Measurements from ENCODE around the gene RCOR1. TPM values are rescaled to one million over a fixed set of nuclear protein-coding genes. Genes with fewer than 3 reads are reported as not detected.

The RCOR1 gene
- total RNA-seq, 1 experiment from 2014 or later: 102 TPM

DNA sequence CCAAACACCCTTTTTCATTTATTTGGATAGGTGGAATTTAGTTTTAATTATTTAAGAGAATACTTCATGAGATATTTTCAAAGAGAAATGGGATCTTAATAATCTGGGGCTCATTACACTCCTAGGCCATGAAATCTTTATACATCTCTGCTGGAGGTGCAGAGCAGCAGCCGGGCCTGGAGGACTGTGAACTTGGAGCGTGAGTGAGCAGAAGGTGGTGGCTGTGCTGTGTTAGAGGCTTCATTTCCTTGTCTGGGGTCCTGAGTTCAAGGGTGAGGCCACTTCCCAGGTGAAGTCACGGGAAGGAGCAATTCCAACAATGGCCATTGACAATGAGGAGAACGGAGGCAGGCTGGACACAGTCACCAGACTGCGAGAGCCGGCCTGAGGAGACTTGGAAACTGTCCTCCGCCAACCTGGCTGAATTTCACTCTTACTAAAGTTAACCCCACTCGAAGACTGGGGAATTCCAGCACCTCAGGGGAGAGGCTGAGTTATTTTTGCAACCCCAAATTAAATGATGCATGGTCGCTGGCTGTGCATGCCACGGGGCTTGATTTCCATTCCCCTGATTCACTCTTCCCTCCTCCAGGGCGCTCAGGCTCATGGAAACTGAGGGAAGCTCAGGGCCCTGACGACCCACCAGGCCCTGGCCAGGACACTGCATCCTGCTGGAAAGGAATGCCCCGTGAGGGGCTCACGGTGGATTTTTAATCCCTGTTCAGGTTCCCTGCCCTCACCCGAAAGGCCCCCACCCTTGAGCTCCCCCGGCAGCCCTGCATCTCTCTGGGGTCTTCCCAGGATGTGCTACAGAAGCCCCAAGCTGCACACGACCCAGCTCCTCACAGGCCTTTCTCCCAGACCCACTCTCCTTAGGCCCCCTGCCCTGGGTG is 162.2 kb downstream of the RCOR1 start:
- no peak for DNase-seq (ENCODE audit: low spot score)
- BruUV-seq (replicated peaks): no TSS peak
- CTCF ChIA-PET: no interaction called here

GRCh38 chr14:102757646-102758045 is 165.2 kb downstream of the RCOR1 start:
- POLR2A ChIA-PET (ENCODE audit: low non-redundant PET): no interaction called here
- no peak for TF ChIP-seq CTCF (conservative IDR thresholded peaks at IDR 0.05; ENCODE audit: low read depth, low read length)
- TF ChIP-seq EZH2 (IDR thresholded peaks at IDR 0.05; ENCODE audit: borderline replicate concordance, low read depth, low read length, poor library complexity, severe bottlenecking): no peak
- CTCF ChIA-PET: interaction anchor here (0.6 kb wide), 1 partner anchor 634 kb away, joined by 3 read pairs; no protein-coding TSS in a partner anchor
- Histone ChIP-seq H3K27me3 (replicated peaks; ENCODE audit: insufficient read depth, low read depth, low read length, poor library complexity) (no peaks in the 10 kb centered on the region), H3K9me3 (ENCODE audit: low read depth, low read length, poor library complexity, severe bottlenecking) (no peaks in the 10 kb centered on the region), H3K36me3 (ENCODE audit: insufficient read depth, low read length, poor library complexity, severe bottlenecking) (no peaks in the 10 kb centered on the region), H3K4me1 (ENCODE audit: insufficient read depth, low read length, poor library complexity, severe bottlenecking) (peaks cover 16% of the 10 kb centered on the region), H3K4me3 (ENCODE audit: low read depth, low read length, poor library complexity, severe bottlenecking) (no peak overlapping the region), H3K27ac (ENCODE audit: low read depth, low read length, poor library complexity, severe bottlenecking) (no peak overlapping the region)
- intact Hi-C loops (cut with micrococcal nuclease; ENCODE audit: unreplicated experiment): no loop called here
- no TSS peak for BruUV-seq (replicated peaks)
- DNase-seq (ENCODE audit: low spot score): no peak

More for the DNA sequence above, 162.2 kb downstream of the RCOR1 start:
- Histone ChIP-seq H3K4me1 (ENCODE audit: insufficient read depth, low read length, poor library complexity, severe bottlenecking) (peaks cover 5% of the 10 kb centered on the region), H3K36me3 (ENCODE audit: insufficient read depth, low read length, poor library complexity, severe bottlenecking) (no peaks in the 10 kb centered on the region), H3K27ac (ENCODE audit: low read depth, low read length, poor library complexity, severe bottlenecking) (no peak overlapping the region), H3K27me3 (replicated peaks; ENCODE audit: insufficient read depth, low read depth, low read length, poor library complexity) (no peaks in the 10 kb centered on the region), H3K4me3 (ENCODE audit: low read depth, low read length, poor library complexity, severe bottlenecking) (no peak overlapping the region), H3K9me3 (ENCODE audit: low read depth, low read length, poor library complexity, severe bottlenecking) (no peaks in the 10 kb centered on the region)
- TF ChIP-seq CTCF (conservative IDR thresholded peaks at IDR 0.05; ENCODE audit: low read depth, low read length): no peak
- no peak for TF ChIP-seq EZH2 (IDR thresholded peaks at IDR 0.05; ENCODE audit: borderline replicate concordance, low read depth, low read length, poor library complexity, severe bottlenecking)
- POLR2A ChIA-PET (ENCODE audit: low non-redundant PET): no interaction called here
- intact Hi-C loops (cut with micrococcal nuclease; ENCODE audit: unreplicated experiment): no loop called here

DNA sequence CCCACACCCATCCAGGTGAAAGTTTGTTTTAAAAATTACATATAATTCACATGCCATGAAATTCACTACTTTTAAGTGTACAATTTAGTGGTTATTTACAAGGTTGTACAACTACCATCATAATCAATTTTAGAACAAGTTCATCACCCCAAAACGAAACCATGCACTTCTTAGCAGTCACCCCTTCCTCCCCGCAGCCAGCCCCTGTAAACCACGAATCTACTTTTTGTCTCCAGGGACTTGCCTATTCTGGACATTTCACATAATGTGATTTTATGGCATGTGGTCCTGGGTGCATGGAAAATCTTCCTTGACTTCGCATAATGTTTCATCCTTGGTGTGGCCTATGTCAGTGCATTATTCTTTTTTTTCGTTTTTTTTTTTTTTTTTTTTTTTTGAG is 165.6 kb downstream of the RCOR1 start:
- no peaks in the 10 kb centered on the region for H3K9me3 ChIP-seq (ENCODE audit: low read depth, low read length, poor library complexity, severe bottlenecking)
- intact Hi-C loops (cut with micrococcal nuclease; ENCODE audit: unreplicated experiment): no loop called here
- ChIA-PET POLR2A (ENCODE audit: low non-redundant PET) (no interaction called here), CTCF (interaction anchor here (0.6 kb wide), 1 partner anchor 633 kb away, joined by 3 read pairs; no protein-coding TSS in a partner anchor)
- no peaks in the 10 kb centered on the region for H3K27me3 ChIP-seq (replicated peaks; ENCODE audit: insufficient read depth, low read depth, low read length, poor library complexity)
- H3K36me3 ChIP-seq (ENCODE audit: insufficient read depth, low read length, poor library complexity, severe bottlenecking): no peaks in the 10 kb centered on the region
- H3K4me3 ChIP-seq (ENCODE audit: low read depth, low read length, poor library complexity, severe bottlenecking): no peak overlapping the region
- H3K4me1 ChIP-seq (ENCODE audit: insufficient read depth, low read length, poor library complexity, severe bottlenecking): peaks cover 16% of the 10 kb centered on the region
- BruUV-seq (replicated peaks): no TSS peak
- no peak for TF ChIP-seq EZH2 (IDR thresholded peaks at IDR 0.05; ENCODE audit: borderline replicate concordance, low read depth, low read length, poor library complexity, severe bottlenecking)
- no peak for TF ChIP-seq CTCF (conservative IDR thresholded peaks at IDR 0.05; ENCODE audit: low read depth, low read length)
- DNase-seq (ENCODE audit: low spot score): no peak
- no peak overlapping the region for H3K27ac ChIP-seq (ENCODE audit: low read depth, low read length, poor library complexity, severe bottlenecking)
